ENCODE data around the gene DOCK3. TPM values are rescaled to one million over a fixed set of nuclear protein-coding genes. Genes with fewer than 3 reads are reported as not detected.
"Not testable (repeated sequence)": the region's sequence is repeated elsewhere in the genome, so short reads cannot be mapped to it uniquely, and the experiment has no call there.

The DOCK3 gene
- total and polyA plus RNA-seq, 2 of the 4 experiments (the other 2 are of a cell fraction), result under 0.01 to 0.12 TPM

DNA sequence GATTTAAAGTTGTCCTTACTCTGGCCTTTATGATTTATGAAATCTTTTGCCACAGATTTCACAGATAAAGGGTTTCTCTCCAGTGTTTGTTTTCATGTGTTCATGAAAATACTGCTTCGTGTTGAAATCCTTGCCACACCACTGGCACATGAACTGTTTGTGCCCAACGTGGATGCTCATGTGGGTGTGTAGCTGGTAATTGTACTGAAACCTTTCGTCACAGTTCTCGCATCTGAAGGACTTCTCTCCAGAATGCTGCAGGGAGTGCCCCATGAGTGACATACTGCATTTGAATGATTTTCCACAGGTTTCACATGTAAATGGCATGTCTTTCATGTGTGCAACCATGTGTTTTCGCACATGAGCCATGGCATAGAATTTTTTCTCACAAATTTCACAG, 111.9 kb downstream of the DOCK3 start:
- ATAC-seq (ENCODE audit: low read depth) (no peak), DNase-seq (no peak)
- H3K56ac ChIP-seq (ENCODE audit: extremely low read depth, insufficient read depth, low read length), result no peak overlapping the region
- no peak overlapping the region for H2AK9ac ChIP-seq (replicated peaks; ENCODE audit: low read depth, low read length, poor library complexity)
- H2BK5ac ChIP-seq (ENCODE audit: low read depth, low read length, poor library complexity, severe bottlenecking), result no peak overlapping the region
- H3K23ac ChIP-seq (ENCODE audit: low read depth, low read length), result no peak overlapping the region
- H3K4me2 ChIP-seq (ENCODE audit: low read depth, low read length), result no peak overlapping the region
- no peak overlapping the region for H2BK15ac ChIP-seq (ENCODE audit: low read depth, low read length)
- no peak overlapping the region for H3K27ac ChIP-seq (ENCODE audit: insufficient read depth, low read length)
- intact Hi-C loops (cut with micrococcal nuclease) (no loop called here), dilution Hi-C loops (cut with HindIII; ENCODE audit: low sequenced_read_pairs, unreplicated experiment) (no loop called here), in situ Hi-C loops (cut with MboI; ENCODE audit: low sequenced_read_pairs) (no loop called here)
- no peaks in the 10 kb centered on the region for H3K36me3 ChIP-seq (ENCODE audit: control insufficient read depth, insufficient read depth, low read length)
- no peak overlapping the region for H4K5ac ChIP-seq (ENCODE audit: low read depth, low read length)
- no peak overlapping the region for H2BK20ac ChIP-seq (ENCODE audit: low read depth, low read length)
- H2AFZ ChIP-seq (replicated peaks; ENCODE audit: low read length, poor library complexity), result no peak overlapping the region
- POLR2A ChIA-PET (ENCODE audit: unreplicated experiment), result no interaction called here
- H3K4me3 ChIP-seq (ENCODE audit: insufficient read depth, low read depth, low read length), result no peak overlapping the region
- H3K79me1 ChIP-seq (ENCODE audit: low read depth in 1 of 2, low read length in 2 of 2), result no peaks in the 10 kb centered on the region
- no peaks in the 10 kb centered on the region for H3K4me1 ChIP-seq (ENCODE audit: control insufficient read depth, insufficient read depth, low read length)
- CTCF ChIA-PET, result no interaction called here
- no TSS peak for BruUV-seq (replicated peaks)
- no peak overlapping the region for H3K14ac ChIP-seq (replicated peaks; ENCODE audit: low read depth, low read length)
- TF ChIP-seq RAD21 (IDR thresholded peaks at IDR 0.05; ENCODE audit: low read length) (no peak), MAZ (IDR thresholded peaks at IDR 0.05; ENCODE audit: borderline replicate concordance, low read depth, low read length) (no peak), MAFK (IDR thresholded peaks at IDR 0.05; ENCODE audit: low read depth, low read length) (no peak), BHLHE40 (IDR thresholded peaks at IDR 0.05; ENCODE audit: low read depth, low read length) (no peak), POLR2A (IDR thresholded peaks at IDR 0.05; ENCODE audit: low read depth, low read length) (no peak), FOS (IDR thresholded peaks at IDR 0.05; ENCODE audit: low read depth, low read length) (no peak)
- TF ChIP-seq, protein P1, sequence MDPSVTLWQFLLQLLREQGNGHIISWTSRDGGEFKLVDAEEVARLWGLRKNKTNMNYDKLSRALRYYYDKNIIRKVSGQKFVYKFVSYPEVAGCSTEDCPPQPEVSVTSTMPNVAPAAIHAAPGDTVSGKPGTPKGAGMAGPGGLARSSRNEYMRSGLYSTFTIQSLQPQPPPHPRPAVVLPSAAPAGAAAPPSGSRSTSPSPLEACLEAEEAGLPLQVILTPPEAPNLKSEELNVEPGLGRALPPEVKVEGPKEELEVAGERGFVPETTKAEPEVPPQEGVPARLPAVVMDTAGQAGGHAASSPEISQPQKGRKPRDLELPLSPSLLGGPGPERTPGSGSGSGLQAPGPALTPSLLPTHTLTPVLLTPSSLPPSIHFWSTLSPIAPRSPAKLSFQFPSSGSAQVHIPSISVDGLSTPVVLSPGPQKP (IDR thresholded peaks at IDR 0.05; ENCODE audit: borderline replicate concordance, low read depth, low read length), result no peak
- no peak overlapping the region for H3K18ac ChIP-seq (ENCODE audit: low read depth, low read length)
- H3K9ac ChIP-seq (ENCODE audit: low read depth, low read length), result no peak overlapping the region
- no peaks in the 10 kb centered on the region for H4K20me1 ChIP-seq (ENCODE audit: insufficient read depth, low read length)
- no peak overlapping the region for H4K8ac ChIP-seq (ENCODE audit: low read depth in 2 of 2, low read length in 2 of 2)
- H3K27me3 ChIP-seq (ENCODE audit: control insufficient read depth, insufficient read depth, low read length), result no peaks in the 10 kb centered on the region
- no peaks in the 10 kb centered on the region for H3K9me1 ChIP-seq (ENCODE audit: insufficient read depth, low read length)
- H2BK120ac ChIP-seq (ENCODE audit: low read depth, low read length), result no peak overlapping the region
- no peak overlapping the region for H3K4ac ChIP-seq (ENCODE audit: low read depth, low read length)
- no peaks in the 10 kb centered on the region for H3K9me3 ChIP-seq (ENCODE audit: control insufficient read depth, insufficient read depth, low read length)
- no peak overlapping the region for H2AK5ac ChIP-seq (ENCODE audit: low read depth, low read length)
- WGBS, 2 experiments (ENCODE audit: extremely low coverage in 2 of 2, insufficient read length in 1 of 2), result 100% methylated on average over 2 of the region's 5 CpGs; no CpG with 5 or more reads in 1 of the 2 experiments
- no peak overlapping the region for H4K91ac ChIP-seq (ENCODE audit: insufficient read depth, low read depth, low read length)

DNA sequence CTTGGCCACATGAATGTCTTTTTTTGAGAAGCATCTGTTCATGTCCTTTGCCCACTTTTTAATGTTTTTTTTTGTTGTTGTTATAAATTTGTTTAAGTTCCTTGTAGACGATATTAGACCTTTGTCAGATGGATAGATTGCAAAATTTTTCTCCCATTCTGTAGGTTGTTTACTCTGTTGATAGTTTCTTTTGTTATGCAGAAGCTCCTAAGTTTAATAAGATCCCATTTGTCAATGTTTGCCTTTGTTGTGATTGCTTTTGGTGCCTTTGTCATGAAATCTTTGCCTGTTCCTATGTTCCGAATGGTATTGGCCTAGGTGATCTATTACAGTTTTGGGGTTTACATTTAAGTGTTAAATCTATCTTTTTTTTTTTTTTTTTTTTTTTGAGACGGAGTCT, 116.2 kb downstream of the DOCK3 start:
- H3K14ac ChIP-seq (replicated peaks; ENCODE audit: low read depth, low read length); H2AK5ac ChIP-seq (ENCODE audit: low read depth, low read length); H2BK5ac ChIP-seq (ENCODE audit: low read depth, low read length, poor library complexity, severe bottlenecking); CTCF ChIA-PET; H2BK20ac ChIP-seq (ENCODE audit: low read depth, low read length); H3K4me1 ChIP-seq (ENCODE audit: control insufficient read depth, insufficient read depth, low read length); H2BK15ac ChIP-seq (ENCODE audit: low read depth, low read length); H4K20me1 ChIP-seq (ENCODE audit: insufficient read depth, low read length); H4K5ac ChIP-seq (ENCODE audit: low read depth, low read length); H2AFZ ChIP-seq (replicated peaks; ENCODE audit: low read length, poor library complexity); H3K56ac ChIP-seq (ENCODE audit: extremely low read depth, insufficient read depth, low read length); H3K9me3 ChIP-seq (ENCODE audit: control insufficient read depth, insufficient read depth, low read length); H3K4ac ChIP-seq (ENCODE audit: low read depth, low read length); dilution Hi-C loops (cut with HindIII; ENCODE audit: low sequenced_read_pairs, unreplicated experiment); H3K79me1 ChIP-seq (ENCODE audit: low read depth in 1 of 2, low read length in 2 of 2); H3K4me3 ChIP-seq (ENCODE audit: insufficient read depth, low read depth, low read length); H3K9me1 ChIP-seq (ENCODE audit: insufficient read depth, low read length); H2BK120ac ChIP-seq (ENCODE audit: low read depth, low read length); H3K27me3 ChIP-seq (ENCODE audit: control insufficient read depth, insufficient read depth, low read length); H3K18ac ChIP-seq (ENCODE audit: low read depth, low read length); intact Hi-C loops (cut with micrococcal nuclease); H4K91ac ChIP-seq (ENCODE audit: insufficient read depth, low read depth, low read length); in situ Hi-C loops (cut with MboI; ENCODE audit: low sequenced_read_pairs); H3K9ac ChIP-seq (ENCODE audit: low read depth, low read length); H3K23ac ChIP-seq (ENCODE audit: low read depth, low read length); H2AK9ac ChIP-seq (replicated peaks; ENCODE audit: low read depth, low read length, poor library complexity); H3K4me2 ChIP-seq (ENCODE audit: low read depth, low read length); POLR2A ChIA-PET (ENCODE audit: unreplicated experiment); H4K8ac ChIP-seq (ENCODE audit: low read depth in 2 of 2, low read length in 2 of 2); H3K27ac ChIP-seq (ENCODE audit: insufficient read depth, low read length); H3K36me3 ChIP-seq (ENCODE audit: control insufficient read depth, insufficient read depth, low read length); BruUV-seq (replicated peaks); ATAC-seq (ENCODE audit: low read depth); DNase-seq: not testable (repeated sequence)
- no CpG with 5 or more reads among the region's 3 CpGs for WGBS, 2 experiments (ENCODE audit: extremely low coverage in 2 of 2, insufficient read length in 1 of 2)

All from IMR-90 (cell line).